Measurements from ENCODE around the gene BTBD18.

BTBD18 gene

DNA sequence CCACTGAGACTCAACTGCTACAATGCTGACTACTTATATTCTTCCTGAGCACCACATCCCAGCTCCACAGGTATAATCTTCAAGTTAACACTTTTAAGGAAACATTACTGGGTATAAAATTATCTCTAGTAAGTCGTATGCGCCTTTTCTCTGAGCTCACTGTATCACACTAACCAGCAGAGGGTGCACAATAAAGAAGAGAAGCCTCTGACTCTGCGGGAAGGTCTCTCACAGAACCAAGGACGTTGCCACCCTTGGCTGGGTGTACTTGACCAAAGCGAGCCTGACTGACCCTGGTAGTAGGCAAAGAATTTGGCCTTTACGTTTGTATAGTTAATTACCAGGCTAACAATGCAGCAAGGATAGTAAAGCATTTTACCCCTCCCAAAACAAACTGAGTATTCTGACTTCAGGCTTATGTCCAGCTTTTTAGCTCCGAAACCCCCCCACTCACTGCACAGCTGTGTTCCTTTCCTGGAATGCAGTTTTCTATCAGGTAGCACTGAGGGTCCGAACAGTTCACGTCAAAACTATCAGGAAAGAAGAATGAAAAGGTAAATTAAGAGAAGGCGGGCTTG lies at the start of gene BTBD18:
TSS of gene BTBD18 (minus strand) at position 144 of the 578 bp plus-strand sequence. CDS start 631 bp downstream, outside the sequence.
- no peak for DNase-seq

GRCh38 chr11:57801183-57801485 lies 49.5 kb upstream of the BTBD18 start:
- no peak for DNase-seq

- no peak for DNase-seq
Measured at GRCh38 chr11:57800444-57801182, 49.0 kb upstream of the BTBD18 start.

- no peak for DNase-seq
Measured at GRCh38 chr11:57798905-57799559, 47.4 kb upstream of the BTBD18 start.

- DNase-seq: no peak
Measured at GRCh38 chr11:57793351-57794115, 41.9 kb upstream of the BTBD18 start.

DNA sequence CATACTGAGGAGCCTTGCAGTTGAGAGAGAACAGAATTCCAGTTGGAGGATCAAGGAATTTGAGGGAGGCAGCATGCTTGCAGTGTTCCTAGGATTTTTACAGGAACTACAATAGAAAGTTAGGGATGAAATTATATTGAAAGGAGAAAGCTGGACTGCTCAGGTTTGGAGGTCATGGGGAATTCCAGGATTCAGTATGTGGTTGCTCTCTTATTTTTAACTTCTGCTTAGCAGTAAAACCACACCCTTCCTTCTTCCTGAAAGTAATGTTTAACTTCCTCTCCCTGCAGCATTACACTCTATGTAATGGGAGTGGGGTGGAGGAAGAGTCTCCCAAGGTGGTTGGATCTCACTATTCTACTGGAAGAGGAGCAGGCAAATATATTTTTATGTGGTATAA lies 41.3 kb upstream of the BTBD18 start:
- DNase-seq: no peak

- peak; percentile 82 for DNase-seq
Measured at GRCh38 chr11:57792060-57792541, 40.5 kb upstream of the BTBD18 start.

DNA sequence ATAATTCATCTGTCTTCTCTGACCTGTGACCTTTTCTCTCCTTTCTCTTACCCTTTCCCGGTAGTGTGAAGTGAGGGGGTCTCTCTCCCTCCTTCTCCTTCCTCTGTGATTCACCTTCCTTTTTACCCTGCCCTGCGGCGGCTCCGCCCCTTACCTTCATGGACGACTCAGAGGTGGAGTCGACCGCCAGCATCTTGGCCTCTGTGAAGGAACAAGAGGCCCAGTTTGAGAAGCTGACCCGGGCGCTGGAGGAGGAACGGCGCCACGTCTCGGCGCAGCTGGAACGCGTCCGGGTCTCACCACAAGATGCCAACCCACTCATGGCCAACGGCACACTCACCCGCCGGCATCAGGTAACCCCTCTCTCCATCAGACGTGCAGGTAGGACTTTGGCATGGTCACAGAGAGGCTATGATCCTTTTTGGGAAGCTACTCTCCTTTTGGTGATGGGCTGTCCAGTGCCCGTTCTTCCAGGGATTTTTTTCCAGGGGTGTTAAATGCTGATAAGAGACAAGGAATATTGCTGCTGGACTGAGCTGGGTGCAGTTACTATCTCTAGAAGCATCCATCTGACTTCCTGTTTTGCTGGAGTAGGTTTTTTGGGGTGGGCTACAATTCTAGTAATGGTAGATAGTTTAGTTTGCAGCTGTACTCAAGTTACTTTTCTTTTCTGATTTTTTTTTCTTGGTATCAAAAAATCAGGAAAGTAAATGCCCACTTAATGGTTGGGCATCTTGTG lies 39.9 kb upstream of the BTBD18 start:
- DNase-seq: no peak

DNA sequence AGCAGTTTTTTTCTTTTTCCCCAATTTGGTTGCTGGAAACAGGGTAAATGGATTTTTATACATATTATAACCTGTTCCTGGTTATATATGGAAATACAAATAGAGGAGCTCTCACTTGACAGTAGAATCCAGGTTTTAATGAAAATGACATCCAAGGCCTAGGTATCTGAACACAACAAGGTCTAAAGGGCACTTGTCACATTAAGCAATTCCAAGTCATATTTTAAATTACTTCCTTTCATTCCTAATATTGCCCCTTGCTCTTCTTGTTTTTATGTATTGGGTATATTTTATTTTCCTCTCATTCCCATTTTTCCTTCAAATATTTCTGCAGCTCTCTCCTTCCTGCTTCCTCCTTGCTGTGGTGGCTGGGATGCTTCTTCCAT lies 37.1 kb upstream of the BTBD18 start:
- DNase-seq: no peak

DNA sequence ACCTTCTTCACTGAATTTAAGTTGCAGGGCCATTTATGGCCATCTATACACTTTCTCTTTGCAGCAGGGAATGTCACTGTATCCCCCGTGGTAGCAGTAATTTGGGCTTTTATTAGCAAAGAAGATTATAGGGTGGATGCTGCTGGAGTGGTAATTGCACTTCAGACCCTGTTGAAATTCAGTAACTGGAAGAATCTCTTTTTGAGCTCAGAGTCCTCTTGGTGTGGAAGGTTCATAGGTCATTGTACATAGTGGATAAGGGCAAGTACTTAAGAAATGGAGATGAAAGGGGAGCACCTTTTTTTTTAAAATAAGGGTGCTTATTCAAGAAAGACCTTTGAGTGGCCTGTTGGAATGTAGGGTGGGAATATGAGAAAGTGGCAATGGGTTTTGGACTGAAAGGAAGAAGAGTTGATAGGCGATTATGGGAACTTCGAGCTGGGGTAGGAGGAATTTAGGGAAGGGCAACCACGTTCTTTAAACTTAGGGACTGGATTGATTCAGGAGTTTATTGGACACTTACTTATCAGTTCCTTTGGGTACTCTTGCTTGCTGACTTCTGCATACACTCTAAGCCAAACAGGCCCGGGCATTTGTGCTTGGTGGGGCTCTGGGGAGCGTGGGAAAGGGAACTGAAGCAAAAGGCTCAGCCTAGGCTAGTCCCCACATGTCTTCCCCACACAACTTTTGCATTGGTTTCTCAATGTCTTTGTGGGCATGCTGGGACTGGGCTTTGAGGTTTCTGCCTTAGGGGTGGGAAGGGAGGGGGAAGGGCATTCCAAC lies 36.5 kb upstream of the BTBD18 start:
- DNase-seq: no peak

- no peak for DNase-seq
Measured at GRCh38 chr11:57787006-57787604, 35.5 kb upstream of the BTBD18 start.

DNA sequence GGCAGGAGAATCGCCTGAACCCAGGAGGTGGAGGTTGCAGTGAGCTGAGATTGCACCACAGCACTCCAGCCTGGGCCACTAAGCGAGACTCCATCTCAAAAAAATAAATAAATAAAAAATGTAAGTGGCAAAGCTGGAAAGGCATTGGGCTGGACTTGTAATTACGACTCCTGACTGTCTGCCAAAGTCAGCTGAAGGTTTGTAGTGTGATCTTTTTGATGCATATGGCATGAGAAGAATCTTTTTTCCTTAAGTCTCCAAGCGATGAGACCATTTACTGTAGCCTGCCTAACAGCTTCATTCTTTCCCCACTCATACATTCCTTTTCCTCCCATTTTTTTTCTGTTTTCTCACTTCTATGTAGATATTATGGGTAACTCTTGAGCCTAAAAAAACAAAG lies 34.8 kb upstream of the BTBD18 start:
- no peak for DNase-seq

DNA sequence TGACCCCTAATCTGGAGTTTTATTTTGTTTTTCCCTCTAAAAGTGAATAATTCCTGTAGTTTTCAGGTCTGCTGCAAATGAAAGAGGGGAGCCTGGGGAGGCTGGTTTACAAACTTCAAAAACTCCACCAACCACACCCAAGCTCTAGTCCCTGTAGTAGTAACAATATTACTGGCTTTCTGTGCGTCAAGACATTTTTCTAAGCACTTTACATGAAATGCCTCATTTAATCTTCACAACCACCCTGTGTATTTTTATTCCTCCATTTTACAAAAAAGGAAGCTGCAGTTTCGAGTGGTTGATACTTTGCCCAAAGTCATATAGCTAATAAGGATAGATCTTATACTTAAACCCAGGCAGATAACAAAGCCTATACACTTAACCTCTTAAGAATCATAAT lies 33.5 kb upstream of the BTBD18 start:
- no peak for DNase-seq

DNA sequence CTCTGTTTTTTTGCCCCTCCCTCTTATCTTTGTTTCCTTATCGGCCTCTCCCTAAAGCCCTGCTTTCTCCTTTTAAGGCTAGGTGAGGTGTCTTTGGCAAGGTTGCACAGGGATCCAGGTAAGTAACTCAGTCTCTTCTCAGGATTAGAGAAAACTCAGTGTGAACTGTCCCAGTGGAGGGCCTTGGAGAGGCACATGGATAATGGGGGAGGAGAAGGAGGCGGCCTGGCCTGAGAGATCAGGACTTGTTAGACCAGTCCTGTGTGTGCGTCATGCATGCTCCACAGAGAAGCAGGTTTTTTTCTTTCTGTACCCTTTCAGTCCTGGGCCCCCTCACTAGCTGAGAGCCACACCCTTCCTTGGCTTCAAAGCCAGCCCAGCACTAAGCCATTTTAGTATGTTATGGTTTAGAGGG lies 29.9 kb upstream of the BTBD18 start:
- DNase-seq: no peak

- no peak for DNase-seq
Measured at GRCh38 chr11:57779276-57779675, 27.7 kb upstream of the BTBD18 start.

DNA sequence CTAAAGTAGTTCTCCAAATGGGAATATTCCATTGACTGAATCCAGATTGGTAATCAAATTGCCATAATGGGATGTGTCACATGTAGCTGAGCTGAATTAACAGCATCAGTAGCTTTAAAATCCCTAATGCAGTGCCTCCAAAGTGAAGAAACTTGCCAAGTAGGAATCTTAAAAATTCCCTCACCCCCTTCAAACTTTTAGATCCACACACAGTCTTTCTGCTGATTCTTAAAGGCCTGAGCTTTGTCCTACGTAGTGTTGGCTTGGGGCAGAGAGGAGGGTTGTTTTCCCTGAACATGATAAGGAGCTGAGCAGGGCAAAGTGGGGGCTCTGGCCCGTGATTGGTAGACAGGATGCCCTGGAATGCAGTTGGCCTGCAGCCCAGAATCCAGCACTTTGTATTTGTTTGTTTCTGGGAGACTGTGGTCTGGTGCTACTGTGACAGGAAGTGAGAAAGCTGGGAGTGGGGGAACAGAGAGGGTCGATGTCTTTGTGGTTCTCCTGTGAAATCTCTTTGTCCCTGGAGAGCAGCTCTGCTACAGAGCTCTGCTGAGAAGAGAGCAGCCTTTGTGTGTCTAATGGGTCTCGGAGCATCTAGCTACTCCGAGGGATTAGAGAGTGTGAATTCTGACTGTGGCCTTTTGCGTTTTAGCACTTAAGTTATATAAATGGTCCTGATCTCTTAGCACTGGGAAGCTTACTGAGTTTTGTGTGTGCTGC lies 26.9 kb upstream of the BTBD18 start:
- no peak for DNase-seq

DNA sequence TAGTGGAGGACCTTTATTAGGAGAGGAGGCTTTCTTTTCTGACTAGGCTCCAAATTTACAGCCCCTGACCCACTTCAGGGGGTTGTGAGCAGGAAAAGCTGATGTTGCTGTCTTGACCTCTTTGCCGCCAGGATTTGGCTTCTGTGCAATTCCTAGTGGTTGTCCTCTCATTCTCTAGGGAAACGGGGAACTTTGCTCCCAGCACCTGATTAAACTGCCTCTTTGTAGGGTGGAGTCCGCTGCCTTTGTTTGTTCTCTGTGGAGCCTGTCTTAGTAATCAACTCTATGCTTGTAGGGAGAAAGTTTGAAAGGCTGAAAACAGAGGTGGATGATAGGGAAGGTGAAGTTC lies 26.3 kb upstream of the BTBD18 start:
- DNase-seq: no peak

DNA sequence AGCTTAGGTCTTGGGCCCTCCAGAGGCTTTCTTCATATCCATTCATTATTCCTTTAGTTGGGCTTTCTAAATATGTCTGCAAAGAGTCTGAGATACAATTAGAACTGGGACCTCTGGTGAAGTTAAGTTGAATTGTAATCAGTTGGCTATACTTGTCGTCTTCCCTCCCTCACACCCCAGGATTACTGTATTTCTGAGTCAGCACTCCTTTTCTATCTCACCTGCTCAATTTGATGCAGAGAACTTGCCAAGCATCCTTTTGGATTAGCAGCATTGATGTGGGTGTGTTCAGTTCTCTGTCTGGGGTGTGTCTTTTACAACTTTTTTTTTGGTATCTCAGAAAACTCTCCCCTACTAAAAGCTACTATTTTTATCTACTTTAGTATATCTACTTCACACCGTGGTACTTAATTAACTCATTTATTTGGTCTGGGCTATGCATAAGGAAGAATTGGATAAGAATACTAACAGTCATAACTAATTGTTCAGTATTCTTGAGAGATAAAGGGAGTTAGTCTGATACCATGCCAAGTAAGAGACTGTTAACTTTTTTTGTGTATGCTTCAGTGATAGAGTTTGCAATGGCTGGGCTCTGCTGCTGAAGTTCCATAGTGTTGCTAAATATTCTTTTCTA lies 25.1 kb upstream of the BTBD18 start:
- DNase-seq: no peak

DNA sequence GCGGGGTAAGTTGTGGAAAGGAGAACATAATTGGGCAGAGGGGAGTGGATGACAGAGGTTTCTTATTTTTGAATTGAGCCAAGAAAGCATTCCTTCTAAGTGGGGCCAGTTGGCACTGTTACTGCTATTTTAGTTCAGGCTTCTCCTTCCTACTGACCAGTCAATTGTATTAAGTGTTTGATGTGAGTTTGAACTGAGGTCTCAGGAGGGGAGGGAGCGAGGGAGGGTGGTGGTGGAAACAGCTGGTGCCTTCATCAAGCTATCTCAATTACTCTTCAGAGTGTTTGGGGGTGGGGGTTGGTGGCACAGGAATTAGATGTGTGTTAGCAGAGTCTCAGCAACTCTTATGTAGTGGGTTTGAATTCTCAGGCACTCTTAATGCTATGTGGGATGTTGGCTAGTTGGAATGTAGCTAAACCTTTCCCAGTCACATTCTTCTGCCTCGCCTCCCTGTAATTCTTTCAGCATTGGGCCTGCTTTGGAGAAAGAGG lies 24.5 kb upstream of the BTBD18 start:
- no peak for DNase-seq

DNA sequence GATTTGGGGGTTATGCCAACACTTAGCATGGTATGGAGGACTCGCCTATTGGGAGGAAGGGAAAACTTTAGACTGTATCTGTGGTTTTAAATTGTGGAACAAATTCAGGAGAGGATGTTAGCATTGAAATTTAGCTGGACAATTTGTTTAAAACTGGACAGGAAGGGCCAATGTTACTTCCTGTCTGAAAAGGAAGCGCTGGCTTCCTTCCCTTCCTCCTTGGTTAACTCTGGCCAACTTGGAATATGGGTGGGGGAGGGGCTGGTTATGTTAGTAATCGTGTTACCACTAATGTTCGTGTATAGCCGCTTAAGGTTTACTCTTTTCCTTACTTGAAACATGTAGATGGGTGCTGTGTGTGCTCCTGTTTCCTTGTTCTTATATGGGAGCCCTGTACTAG lies 23.9 kb upstream of the BTBD18 start:
- DNase-seq: no peak
